Stimulated activated CD8-positive, alpha-beta memory T cell treated with anti-CD3 and anti-CD28 coated beads, Interleukin-4, amount 100 ng/mL, for 24 hours (primary cell): ENCODE data around the gene RRAS.
A peak's percentile ranks its signal among the peaks of the same experiment; 100 is the strongest.
"Not testable (repeated sequence)": the region's sequence is repeated elsewhere in the genome, so short reads cannot be mapped to it uniquely, and the experiment has no call there.

ENCODE experiments used
- DNase-seq: peaks from one replicate; pipeline ENCODE4 v3.0.0-alpha.2; 2020; ENCODE audit warnings: low read depth

The RRAS gene

GRCh38 chr19:49654581-49654980 lies 14.6 kb upstream of the RRAS start:
- DNase-seq: no peak

GRCh38 chr19:49653466-49653806 lies 13.5 kb upstream of the RRAS start:
- no peak for DNase-seq

GRCh38 chr19:49652551-49653465 lies 12.9 kb upstream of the RRAS start:
- DNase-seq: no peak

GRCh38 chr19:49651820-49652550 lies 12.0 kb upstream of the RRAS start:
- no peak for DNase-seq

- DNase-seq: no peak
These were observed 11.3 kb upstream of the RRAS start for GRCh38 chr19:49651029-49651819.

GRCh38 chr19:49646586-49646985 lies 6.6 kb upstream of the RRAS start:
- DNase-seq: no peak

- DNase-seq: no peak
These were observed 6.1 kb upstream of the RRAS start for GRCh38 chr19:49645995-49646394.

GRCh38 chr19:49645592-49645991 lies 5.6 kb upstream of the RRAS start:
- DNase-seq: no peak

GRCh38 chr19:49643466-49643865 lies 3.5 kb upstream of the RRAS start:
- no peak for DNase-seq

- no peak for DNase-seq
These were observed 2.6 kb upstream of the RRAS start for GRCh38 chr19:49642492-49643035.

GRCh38 chr19:49641688-49642491 lies 1.9 kb upstream of the RRAS start, which contains the start of gene SCAF1:
Gene SCAF1 (plus strand): TSS chr19:49642209. CDS start chr19:49645027, 2,818 bp downstream.
- DNase-seq: peak; percentile 99

GRCh38 chr19:49639401-49640112 lies 386 bp downstream of the RRAS start:
- DNase-seq: no peak

GRCh38 chr19:49637821-49638738 lies 1.9 kb downstream of the RRAS start:
- no peak for DNase-seq

- no peak for DNase-seq
These were observed 3.6 kb downstream of the RRAS start for GRCh38 chr19:49636233-49636932.

- no peak for DNase-seq
These were observed 4.3 kb downstream of the RRAS start for GRCh38 chr19:49635530-49636232.

- not testable (repeated sequence) for DNase-seq
These were observed 6.7 kb downstream of the RRAS start for GRCh38 chr19:49633273-49633672.

- DNase-seq: no peak
These were observed 7.4 kb downstream of the RRAS start for GRCh38 chr19:49632576-49632975.

- DNase-seq: no peak
These were observed 8.2 kb downstream of the RRAS start for GRCh38 chr19:49631610-49632192.
